GM12865 (cell line): ENCODE results near the gene LRRC73.
"Not testable (repeated sequence)": the region's sequence is repeated elsewhere in the genome, so short reads cannot be mapped to it uniquely, and the experiment has no call there.

ENCODE experiments used
- DNase-seq: peaks from one replicate; pipeline ENCODE4 v3.0.0; 2010; ENCODE audit warnings: low read depth
- H3K4me3 ChIP-seq: 2 replicates; pipeline ENCODE4 v1.5.1; 2011; ENCODE audit warnings: mild to moderate bottlenecking, low read depth, low read length, control low read depth
- CTCF ChIP-seq: IDR thresholded peaks from 2 replicates; pipeline ENCODE4 v1.5.1; 2011; ENCODE audit warnings: low read length, control low read depth, low read depth, inconsistent platforms; ENCODE audit not compliant: insufficient read depth; ENCODE audit errors: missing control alignments

The LRRC73 gene

GRCh38 chr6:43509984-43510826 is at the start of gene LRRC73:
Gene LRRC73 (minus strand): TSS chr6:43510346. CDS start chr6:43509785, 561 bp downstream.
- peak within 1 kb of the TSS; percentile 51 for H3K4me3 ChIP-seq
- DNase-seq = peak; percentile 82
- TF ChIP-seq CTCF = no peak

GRCh38 chr6:43559328-43559727 is 49.2 kb upstream of the LRRC73 start:
- no peak overlapping the region for H3K4me3 ChIP-seq

DNA sequence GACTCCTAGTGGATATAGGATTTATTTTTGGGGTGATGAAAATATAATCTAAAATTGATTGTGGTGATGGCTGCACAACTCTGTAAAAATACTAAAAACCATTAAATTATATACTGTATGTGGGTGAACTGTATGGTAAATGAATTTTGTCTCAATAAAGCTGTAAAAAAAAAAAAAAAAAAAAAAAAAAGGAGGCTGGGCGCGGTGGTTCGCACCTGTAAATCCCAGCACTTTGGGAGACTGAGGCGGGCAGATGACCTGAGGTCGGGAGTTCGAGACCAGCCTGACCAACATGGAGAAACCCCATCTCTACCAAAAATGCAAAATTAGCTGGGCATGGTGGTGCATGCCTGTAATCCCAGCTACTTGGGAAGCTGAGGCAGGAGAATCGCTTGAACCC is 47.5 kb upstream of the LRRC73 start:
- H3K4me3 ChIP-seq, DNase-seq: not testable (repeated sequence)

More at GRCh38 chr6:43559328-43559727, 49.2 kb upstream of the LRRC73 start:
- TF ChIP-seq CTCF = no peak
- no peak for DNase-seq

- no peak for TF ChIP-seq CTCF
- H3K4me3 ChIP-seq = no peak overlapping the region
- no peak for DNase-seq
Measured at GRCh38 chr6:43547222-43547621, 37.1 kb upstream of the LRRC73 start.

DNA sequence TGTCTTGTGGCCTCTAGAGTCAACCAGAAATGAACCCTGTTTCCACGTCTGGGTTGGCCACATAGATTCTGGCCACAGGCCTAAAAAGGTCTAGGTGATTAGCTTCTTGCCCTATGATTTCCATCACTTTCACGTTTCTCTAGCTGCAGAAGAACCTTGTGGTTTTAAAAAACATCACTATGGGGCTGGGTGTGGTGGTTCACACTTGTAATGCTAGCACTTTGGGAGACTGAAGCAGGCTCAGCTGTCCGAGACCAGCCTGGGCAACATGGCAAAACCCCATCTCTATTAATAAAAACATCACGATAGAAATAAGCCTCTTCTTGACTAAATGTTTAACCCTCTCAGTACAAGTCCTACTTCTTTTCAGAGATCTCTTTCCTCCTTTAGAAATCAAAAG is 34.3 kb upstream of the LRRC73 start:
- TF ChIP-seq CTCF = no peak
- H3K4me3 ChIP-seq = no peak overlapping the region
- no peak for DNase-seq

DNA sequence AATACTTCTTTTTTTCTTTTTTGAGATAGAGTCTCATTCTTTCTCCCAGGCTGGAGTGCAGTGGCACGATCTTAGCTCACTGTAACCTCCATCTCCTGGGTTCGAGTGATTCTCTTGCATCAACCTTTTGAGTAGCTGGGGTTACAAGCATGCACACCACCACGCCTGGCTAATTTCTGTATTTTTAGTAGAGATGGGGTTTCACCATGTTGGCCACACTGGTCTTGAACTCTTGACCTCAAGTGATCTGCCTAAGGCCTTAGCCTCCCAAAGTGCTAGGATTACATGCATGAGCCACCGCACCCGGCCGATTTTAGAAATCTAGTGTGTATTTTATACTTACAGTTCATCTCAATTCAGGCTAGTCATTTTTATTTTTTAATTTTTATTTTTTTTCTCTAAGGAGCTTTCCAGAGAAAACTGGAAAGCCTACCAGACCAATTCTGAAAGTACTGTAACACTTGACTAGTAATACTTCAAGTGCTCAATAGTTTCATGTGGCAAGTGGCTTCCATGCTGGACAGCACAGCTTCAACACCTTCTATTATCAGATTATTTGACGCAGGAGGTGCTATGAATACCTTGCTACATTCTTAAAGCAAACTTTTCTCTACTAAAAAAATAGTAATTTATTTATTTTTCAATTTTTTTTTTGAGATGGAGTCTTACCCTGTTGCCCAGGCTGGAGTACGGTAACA is 31.8 kb upstream of the LRRC73 start:
- no peak for TF ChIP-seq CTCF
- H3K4me3 ChIP-seq = no peak overlapping the region
- DNase-seq = peak; percentile 53

DNA sequence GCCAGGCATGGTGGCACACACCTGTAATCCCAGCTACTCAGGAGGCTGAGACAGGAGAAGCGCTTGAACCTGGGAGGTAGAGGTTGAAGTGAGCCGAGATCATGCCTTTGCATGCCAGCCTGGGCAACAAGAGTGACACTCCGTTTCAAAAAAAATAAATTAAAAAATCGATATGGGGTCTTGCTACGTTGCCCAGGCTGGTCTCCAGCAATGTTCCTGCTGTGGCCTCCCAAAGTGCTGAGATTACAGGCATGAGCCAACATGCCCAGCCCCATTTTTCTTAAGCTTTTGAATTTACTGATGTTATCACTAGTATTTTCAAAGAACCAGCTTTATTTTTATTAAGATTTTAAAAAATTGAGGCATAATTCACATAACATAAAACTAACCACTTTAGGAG is 30.4 kb upstream of the LRRC73 start:
- H3K4me3 ChIP-seq = no peak overlapping the region
- DNase-seq = no peak
- TF ChIP-seq CTCF = no peak

DNA sequence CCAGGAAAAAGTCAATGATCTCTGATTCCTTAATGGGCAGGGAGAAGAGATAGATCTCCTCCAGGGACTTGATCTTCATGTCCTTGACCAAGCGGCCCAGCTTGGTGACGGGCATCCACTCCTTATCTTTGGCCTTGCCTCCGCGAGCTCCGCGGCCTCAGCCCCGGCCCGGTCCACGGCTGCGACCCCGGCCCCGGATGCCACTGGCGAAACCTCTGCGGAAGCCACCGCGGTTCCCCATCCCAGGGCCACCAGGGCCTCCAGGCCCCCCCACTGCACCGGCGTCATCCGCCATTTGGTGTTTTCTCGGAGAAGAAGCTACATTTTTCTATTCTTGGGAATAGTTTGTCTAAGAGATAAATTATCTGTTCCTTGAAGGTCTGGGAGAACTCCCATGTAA is 29.3 kb upstream of the LRRC73 start:
- DNase-seq, H3K4me3 ChIP-seq: not testable (repeated sequence)

GRCh38 chr6:43538986-43539385 is 28.8 kb upstream of the LRRC73 start:
- H3K4me3 ChIP-seq, DNase-seq: not testable (repeated sequence)
